ENCODE measurements around the gene ARPP21.

The ARPP21 gene

GRCh38 chr3:35780800-35781199, 141.5 kb downstream of the ARPP21 start:
- no peak overlapping the region for H3K27ac ChIP-seq (ENCODE audit: low read length)
- no peak overlapping the region for H2AFZ ChIP-seq (ENCODE audit: low read depth, low read length)
- peaks cover 9% of the 10 kb centered on the region for H3K4me1 ChIP-seq (ENCODE audit: low read length)
- H3K27me3 ChIP-seq (ENCODE audit: low read depth, low read length), result no peaks in the 10 kb centered on the region
- no peaks in the 10 kb centered on the region for H4K20me1 ChIP-seq (ENCODE audit: insufficient read depth, low read length)
- H3K4me3 ChIP-seq (ENCODE audit: low read length), result no peak overlapping the region
- H3K79me2 ChIP-seq (ENCODE audit: low read length), result no peaks in the 10 kb centered on the region
- no peaks in the 10 kb centered on the region for H3K9me3 ChIP-seq (ENCODE audit: insufficient read depth, low read length)
- TF ChIP-seq, protein P1, sequence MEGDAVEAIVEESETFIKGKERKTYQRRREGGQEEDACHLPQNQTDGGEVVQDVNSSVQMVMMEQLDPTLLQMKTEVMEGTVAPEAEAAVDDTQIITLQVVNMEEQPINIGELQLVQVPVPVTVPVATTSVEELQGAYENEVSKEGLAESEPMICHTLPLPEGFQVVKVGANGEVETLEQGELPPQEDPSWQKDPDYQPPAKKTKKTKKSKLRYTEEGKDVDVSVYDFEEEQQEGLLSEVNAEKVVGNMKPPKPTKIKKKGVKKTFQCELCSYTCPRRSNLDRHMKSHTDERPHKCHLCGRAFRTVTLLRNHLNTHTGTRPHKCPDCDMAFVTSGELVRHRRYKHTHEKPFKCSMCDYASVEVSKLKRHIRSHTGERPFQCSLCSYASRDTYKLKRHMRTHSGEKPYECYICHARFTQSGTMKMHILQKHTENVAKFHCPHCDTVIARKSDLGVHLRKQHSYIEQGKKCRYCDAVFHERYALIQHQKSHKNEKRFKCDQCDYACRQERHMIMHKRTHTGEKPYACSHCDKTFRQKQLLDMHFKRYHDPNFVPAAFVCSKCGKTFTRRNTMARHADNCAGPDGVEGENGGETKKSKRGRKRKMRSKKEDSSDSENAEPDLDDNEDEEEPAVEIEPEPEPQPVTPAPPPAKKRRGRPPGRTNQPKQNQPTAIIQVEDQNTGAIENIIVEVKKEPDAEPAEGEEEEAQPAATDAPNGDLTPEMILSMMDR (IDR thresholded peaks at IDR 0.05; ENCODE audit: low read depth, low read length), result no peak
- no peak for TF ChIP-seq EZH2phosphoT487 (IDR thresholded peaks at IDR 0.05; ENCODE audit: low read depth)
- H3K36me3 ChIP-seq (replicated peaks; ENCODE audit: low read depth, low read length), result no peaks in the 10 kb centered on the region
- H3K9ac ChIP-seq (ENCODE audit: low read length), result no peak overlapping the region
- no peak overlapping the region for H3K4me2 ChIP-seq (ENCODE audit: low read length)

DNA sequence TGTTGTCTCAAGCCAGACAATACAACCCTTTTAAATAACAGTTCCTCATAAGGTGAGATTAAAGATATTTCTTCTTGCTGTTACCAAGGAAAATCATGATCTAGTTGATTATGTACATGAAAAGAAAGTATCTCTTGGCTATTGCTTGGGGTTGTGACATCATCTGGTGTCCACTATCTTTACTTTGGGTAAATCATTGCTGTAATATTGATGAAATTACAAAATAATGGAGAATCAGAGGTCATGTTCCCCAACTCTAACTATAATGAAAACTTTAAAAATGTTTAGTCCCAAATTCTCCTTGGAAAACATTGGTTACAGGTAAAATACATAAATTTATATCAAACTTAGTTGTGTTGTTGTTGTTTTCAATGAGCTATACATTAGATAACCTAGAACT, 142.2 kb downstream of the ARPP21 start:
- H3K4me3 ChIP-seq (ENCODE audit: low read length), result no peak overlapping the region
- no peaks in the 10 kb centered on the region for H3K36me3 ChIP-seq (replicated peaks; ENCODE audit: low read depth, low read length)
- H4K20me1 ChIP-seq (ENCODE audit: insufficient read depth, low read length), result no peaks in the 10 kb centered on the region
- TF ChIP-seq EZH2phosphoT487 (IDR thresholded peaks at IDR 0.05; ENCODE audit: low read depth), result no peak
- H3K4me2 ChIP-seq (ENCODE audit: low read length), result no peak overlapping the region
- no peaks in the 10 kb centered on the region for H3K9me3 ChIP-seq (ENCODE audit: insufficient read depth, low read length)
- no peaks in the 10 kb centered on the region for H3K27me3 ChIP-seq (ENCODE audit: low read depth, low read length)
- H3K79me2 ChIP-seq (ENCODE audit: low read length), result no peaks in the 10 kb centered on the region
- no peak overlapping the region for H3K9ac ChIP-seq (ENCODE audit: low read length)
- H2AFZ ChIP-seq (ENCODE audit: low read depth, low read length), result no peak overlapping the region
- peaks cover 13% of the 10 kb centered on the region for H3K4me1 ChIP-seq (ENCODE audit: low read length)
- H3K27ac ChIP-seq (ENCODE audit: low read length), result no peak overlapping the region

DNA sequence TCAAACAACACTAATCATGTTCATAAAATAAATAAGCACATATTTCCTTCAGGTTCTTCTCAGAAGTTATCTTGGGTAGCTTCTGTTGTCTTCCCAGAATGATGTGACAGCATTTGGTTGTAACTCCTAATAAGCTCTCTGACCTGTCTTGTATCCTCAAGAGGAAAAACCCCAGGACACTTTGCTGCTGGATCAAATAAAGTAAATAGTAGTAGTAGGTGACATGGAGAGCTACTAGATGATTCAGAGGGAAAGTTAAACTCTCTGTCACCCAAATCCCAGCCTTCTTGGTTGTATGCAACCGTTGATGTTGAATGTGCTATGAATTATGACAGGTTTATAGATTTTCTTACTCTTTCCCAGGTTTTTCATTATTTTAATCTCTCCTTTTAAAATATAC, 143.0 kb downstream of the ARPP21 start:
- H3K4me3 ChIP-seq (ENCODE audit: low read length), result no peak overlapping the region
- no peaks in the 10 kb centered on the region for H3K79me2 ChIP-seq (ENCODE audit: low read length)
- no peak overlapping the region for H3K9ac ChIP-seq (ENCODE audit: low read length)
- H3K9me3 ChIP-seq (ENCODE audit: insufficient read depth, low read length), result no peaks in the 10 kb centered on the region
- H2AFZ ChIP-seq (ENCODE audit: low read depth, low read length), result no peak overlapping the region
- peaks cover 13% of the 10 kb centered on the region for H3K4me1 ChIP-seq (ENCODE audit: low read length)
- H3K27ac ChIP-seq (ENCODE audit: low read length), result no peak overlapping the region
- TF ChIP-seq EZH2phosphoT487 (IDR thresholded peaks at IDR 0.05; ENCODE audit: low read depth), result no peak
- TF ChIP-seq, protein P1 (IDR thresholded peaks at IDR 0.05; ENCODE audit: low read depth, low read length), result no peak
- no peak overlapping the region for H3K4me2 ChIP-seq (ENCODE audit: low read length)
- H3K36me3 ChIP-seq (replicated peaks; ENCODE audit: low read depth, low read length), result no peaks in the 10 kb centered on the region
- no peaks in the 10 kb centered on the region for H3K27me3 ChIP-seq (ENCODE audit: low read depth, low read length)
- no peaks in the 10 kb centered on the region for H4K20me1 ChIP-seq (ENCODE audit: insufficient read depth, low read length)

- Histone ChIP-seq H3K4me2 (ENCODE audit: low read length) (no peak overlapping the region), H3K27ac (ENCODE audit: low read length) (no peak overlapping the region), H3K27me3 (ENCODE audit: low read depth, low read length) (no peaks in the 10 kb centered on the region), H2AFZ (ENCODE audit: low read depth, low read length) (no peak overlapping the region), H3K4me3 (ENCODE audit: low read length) (no peak overlapping the region), H4K20me1 (ENCODE audit: insufficient read depth, low read length) (no peaks in the 10 kb centered on the region), H3K4me1 (ENCODE audit: low read length) (peaks cover 13% of the 10 kb centered on the region), H3K36me3 (replicated peaks; ENCODE audit: low read depth, low read length) (no peaks in the 10 kb centered on the region), H3K9me3 (ENCODE audit: insufficient read depth, low read length) (no peaks in the 10 kb centered on the region), H3K79me2 (ENCODE audit: low read length) (no peaks in the 10 kb centered on the region), H3K9ac (ENCODE audit: low read length) (no peak overlapping the region)
- TF ChIP-seq, protein P1 (IDR thresholded peaks at IDR 0.05; ENCODE audit: low read depth, low read length), result no peak
- TF ChIP-seq EZH2phosphoT487 (IDR thresholded peaks at IDR 0.05; ENCODE audit: low read depth), result no peak
Observed at GRCh38 chr3:35784169-35784568, 144.8 kb downstream of the ARPP21 start.
